Measurements from ENCODE around the gene DNA2. TPM values are rescaled to one million over a fixed set of nuclear protein-coding genes. Genes with fewer than 3 reads are reported as not detected.

DNA2 gene
- total RNA-seq, 2 donors from 2014 or later, result 37.3 to 64.6 TPM

- Histone ChIP-seq H3K9ac (ENCODE audit: extremely low read depth, low read length, poor library complexity, severe bottlenecking) (no peak overlapping the region), H3K9me3 (ENCODE audit: control insufficient read depth, low read length) (no peaks in the 10 kb centered on the region), H3K27me3 (ENCODE audit: control insufficient read depth, insufficient read depth, low read length, poor library complexity, severe bottlenecking) (no peaks in the 10 kb centered on the region), H3K4me3 (ENCODE audit: low read length) (no peak overlapping the region), H3K27ac (ENCODE audit: low read depth, low read length) (no peak overlapping the region), H3K4me1 (ENCODE audit: control insufficient read depth, insufficient read depth, low read length) (no peaks in the 10 kb centered on the region), H3K36me3 (ENCODE audit: control insufficient read depth, insufficient read depth, low read length) (peaks cover 42% of the 10 kb centered on the region)
- no peaks in the 10 kb centered on the region for H3K4me1 Mint-ChIP-seq
- no peak overlapping the region for H3K4me3 Mint-ChIP-seq
- H3K36me3 Mint-ChIP-seq (ENCODE audit: low read depth), result peaks cover 25% of the 10 kb centered on the region
- H3K9me3 Mint-ChIP-seq, result no peaks in the 10 kb centered on the region
- TF ChIP-seq CTCF (conservative IDR thresholded peaks at IDR 0.05), result no peak
- 100% methylated on average over 1 of the region's 1 CpG; no CpG with 5 or more reads in 1 of the 2 experiments for WGBS, 2 experiments (ENCODE audit: insufficient coverage in 1 of 2, insufficient read length in 1 of 2)
- DNase-seq, result no peak
- no peak overlapping the region for H3K27ac Mint-ChIP-seq
- no peaks in the 10 kb centered on the region for H3K27me3 Mint-ChIP-seq (ENCODE audit: insufficient read depth)
Measured at GRCh38 chr10:68502846-68503245, 31.1 kb upstream of the DNA2 start.

GRCh38 chr10:68501691-68502090, 29.9 kb upstream of the DNA2 start:
- no peaks in the 10 kb centered on the region for H3K4me1 Mint-ChIP-seq
- no peak overlapping the region for H3K4me3 ChIP-seq (ENCODE audit: low read length)
- H3K27me3 ChIP-seq (ENCODE audit: control insufficient read depth, insufficient read depth, low read length, poor library complexity, severe bottlenecking), result no peaks in the 10 kb centered on the region
- no peak overlapping the region for H3K9ac ChIP-seq (ENCODE audit: extremely low read depth, low read length, poor library complexity, severe bottlenecking)
- no peaks in the 10 kb centered on the region for H3K9me3 ChIP-seq (ENCODE audit: control insufficient read depth, low read length)
- no peak overlapping the region for H3K27ac Mint-ChIP-seq
- no peaks in the 10 kb centered on the region for H3K4me1 ChIP-seq (ENCODE audit: control insufficient read depth, insufficient read depth, low read length)
- H3K9me3 Mint-ChIP-seq, result no peaks in the 10 kb centered on the region
- no peak overlapping the region for H3K27ac ChIP-seq (ENCODE audit: low read depth, low read length)
- H3K27me3 Mint-ChIP-seq (ENCODE audit: insufficient read depth), result no peaks in the 10 kb centered on the region
- peaks cover 26% of the 10 kb centered on the region for H3K36me3 Mint-ChIP-seq (ENCODE audit: low read depth)
- DNase-seq, result no peak
- 91 to 95% methylated on average over 6 to 7 of the region's 7 CpGs for WGBS, 2 experiments (ENCODE audit: insufficient coverage in 1 of 2, insufficient read length in 1 of 2)
- no peak for TF ChIP-seq CTCF (conservative IDR thresholded peaks at IDR 0.05)
- no peak overlapping the region for H3K4me3 Mint-ChIP-seq
- H3K36me3 ChIP-seq (ENCODE audit: control insufficient read depth, insufficient read depth, low read length), result peaks cover 46% of the 10 kb centered on the region

GRCh38 chr10:68499544-68499943, 27.8 kb upstream of the DNA2 start:
- no peak overlapping the region for H3K9ac ChIP-seq (ENCODE audit: extremely low read depth, low read length, poor library complexity, severe bottlenecking)
- H3K4me3 ChIP-seq (ENCODE audit: low read length), result no peak overlapping the region
- no peaks in the 10 kb centered on the region for H3K9me3 ChIP-seq (ENCODE audit: control insufficient read depth, low read length)
- no peaks in the 10 kb centered on the region for H3K27me3 ChIP-seq (ENCODE audit: control insufficient read depth, insufficient read depth, low read length, poor library complexity, severe bottlenecking)
- H3K27me3 Mint-ChIP-seq (ENCODE audit: insufficient read depth), result no peaks in the 10 kb centered on the region
- no peak for TF ChIP-seq CTCF (conservative IDR thresholded peaks at IDR 0.05)
- no peaks in the 10 kb centered on the region for H3K4me1 ChIP-seq (ENCODE audit: control insufficient read depth, insufficient read depth, low read length)
- H3K27ac Mint-ChIP-seq, result no peak overlapping the region
- no peaks in the 10 kb centered on the region for H3K9me3 Mint-ChIP-seq
- peaks cover 1% of the 10 kb centered on the region for H3K4me1 Mint-ChIP-seq
- peaks cover 23% of the 10 kb centered on the region for H3K36me3 Mint-ChIP-seq (ENCODE audit: low read depth)
- H3K4me3 Mint-ChIP-seq, result no peak overlapping the region
- H3K27ac ChIP-seq (ENCODE audit: low read depth, low read length), result peak overlapping the region; percentile 12
- 86 to 90% methylated on average over 3 to 6 of the region's 6 CpGs for WGBS, 2 experiments (ENCODE audit: insufficient coverage in 1 of 2, insufficient read length in 1 of 2)
- H3K36me3 ChIP-seq (ENCODE audit: control insufficient read depth, insufficient read depth, low read length), result peaks cover 43% of the 10 kb centered on the region
- DNase-seq, result no peak
